SK-N-SH (cell line): Measurements from ENCODE around the gene MACROH2A2. TPM values are rescaled to one million over a fixed set of nuclear protein-coding genes. Genes with fewer than 3 reads are reported as not detected.

Experiments used
- CTCF ChIA-PET: fragments of 300-600, 350-600 bp; formaldehyde crosslinking; extraction: SDS; loops from one replicate; lab custom pipeline; 2021; lab: Yijun Ruan, JAX
- POLR2A ChIA-PET: fragments of 350-600 bp; sonication (Branson Sonifier 250); formaldehyde crosslinking; extraction: SDS; loops from one replicate; lab custom pipeline; 2020; ENCODE audit warnings: antibody characterized with exemption, inconsistent platforms; lab: Yijun Ruan, JAX
- DNase-seq: peaks from one replicate; pipeline ENCODE4 v3.0.0; 2012
- H2AFZ ChIP-seq: fragments of 200-600 bp; sonication (generic); 2 replicates; pipeline ENCODE4 v1.8.1; 2016; ENCODE audit warnings: antibody characterized with exemption, mild to moderate bottlenecking, low read depth
- H3F3A ChIP-seq: fragments of 200-600 bp; sonication (generic); replicated peaks from 2 replicates; pipeline ENCODE3; 2016; ENCODE audit warnings: antibody characterized with exemption, mild to moderate bottlenecking; ENCODE audit not compliant: insufficient read depth
- H3K27ac ChIP-seq, 2 experiments: fragments of 200-500 bp in 1 of 2; fragments of 200-600 bp in 1 of 2; sonication (Bioruptor generic) in 1 of 2; sonication (generic), shearing (Covaris generic) in 1 of 2; 2 replicates each; pipeline versions ENCODE4 v1.5.1 to v1.6.1; 2014 to 2016; ENCODE audit warnings: low read depth in 2 of 2, inconsistent platforms in 1 of 2, low read length in 1 of 2, mild to moderate bottlenecking in 1 of 2, mixed read lengths in 1 of 2
- H3K27me3 ChIP-seq: fragments of 200-600 bp; sonication (generic), shearing (Covaris generic); 2 replicates; pipeline ENCODE4 v1.6.1; 2016; ENCODE audit warnings: mixed run types; ENCODE audit not compliant: insufficient read depth
- H3K36me3 ChIP-seq, 2 experiments: fragments of 200-500 bp in 1 of 2; fragments of 200-600 bp in 1 of 2; sonication (Bioruptor generic) in 1 of 2; sonication (generic) in 1 of 2; replicated peaks in 1 of 2; 2 replicates each; pipeline versions ENCODE3 to v1.5.1; 2014 to 2016; ENCODE audit warnings: low read length in 1 of 2, mild to moderate bottlenecking in 1 of 2; ENCODE audit not compliant: insufficient read depth in 2 of 2, control insufficient read depth in 1 of 2
- H3K4me1 ChIP-seq, 2 experiments: fragments of 200-500 bp in 1 of 2; fragments of 200-600 bp in 1 of 2; sonication (Bioruptor generic) in 1 of 2; sonication (generic), shearing (Covaris generic) in 1 of 2; 2 replicates each; pipeline versions ENCODE4 v1.5.1 to v1.6.1; 2014 to 2016; ENCODE audit warnings: low read depth in 1 of 2, low read length in 1 of 2, mixed run types in 1 of 2; ENCODE audit not compliant: insufficient read depth in 2 of 2, control insufficient read depth in 1 of 2
- H3K4me2 ChIP-seq: fragments of 200-600 bp; sonication (generic), shearing (Covaris generic); 2 replicates; pipeline ENCODE4 v1.6.1; 2017; ENCODE audit warnings: mixed run types
- H3K4me3 ChIP-seq, 2 experiments: fragments of 200-500 bp in 1 of 2; fragments of 200-600 bp in 1 of 2; sonication (Bioruptor generic) in 1 of 2; sonication (generic), shearing (Covaris generic) in 1 of 2; 2 replicates each; pipeline versions ENCODE4 v1.5.1 to v1.8.1; 2014 to 2016; ENCODE audit warnings: low read depth in 2 of 2, inconsistent platforms in 1 of 2, low read length in 1 of 2, mild to moderate bottlenecking in 1 of 2, mixed read lengths in 1 of 2, moderate library complexity in 1 of 2
- H3K79me2 ChIP-seq: fragments of 200-600 bp; sonication (generic); 2 replicates; pipeline ENCODE4 v1.8.1; 2017; ENCODE audit warnings: mild to moderate bottlenecking; ENCODE audit not compliant: insufficient read depth
- H3K9ac ChIP-seq: fragments of 200-600 bp; sonication (generic); 2 replicates; pipeline ENCODE4 v1.6.1; 2017; ENCODE audit warnings: mixed run types
- H3K9me2 ChIP-seq: fragments of 200-600 bp; sonication (generic); 2 replicates; pipeline ENCODE4 v1.6.1; 2017; ENCODE audit warnings: mixed run types
- H3K9me3 ChIP-seq: fragments of 200-600 bp; sonication (generic); 2 replicates; pipeline ENCODE4 v1.6.1; 2017; ENCODE audit warnings: mixed run types, mild to moderate bottlenecking, moderate library complexity
- H4K20me1 ChIP-seq: fragments of 200-600 bp; sonication (generic); 2 replicates; pipeline ENCODE4 v1.6.1; 2017; ENCODE audit warnings: mild to moderate bottlenecking, mixed run types; ENCODE audit not compliant: insufficient read depth
- CTCF ChIP-seq: fragments of 200-600 bp; sonication (generic); IDR thresholded peaks from 2 replicates; pipeline ENCODE4 v1.6.1; 2017; ENCODE audit warnings: antibody characterized with exemption, mild to moderate bottlenecking, moderate library complexity
- EP300 ChIP-seq, 2 experiments: IDR thresholded peaks; 2 replicates each; pipeline versions ENCODE4 v1.4.0 to v1.6.1; 2012; ENCODE audit warnings: borderline replicate concordance in 1 of 2, low read depth in 1 of 2, low read length in 1 of 2
- EZH2phosphoT487 ChIP-seq: fragments of 200-600 bp; sonication (generic); IDR thresholded peaks from 2 replicates; pipeline ENCODE4 v1.6.1; 2017; ENCODE audit warnings: low read depth, mixed run types, mild to moderate bottlenecking, antibody characterized with exemption, moderate library complexity, borderline replicate concordance
- FOXJ3 ChIP-seq: sonication (generic); formaldehyde crosslinking; IDR thresholded peaks from 2 replicates; pipeline ENCODE4 v1.5.1; 2020; ENCODE audit warnings: mild to moderate bottlenecking, missing genetic modification reagents
- FOXM1 ChIP-seq: IDR thresholded peaks from 2 replicates; pipeline ENCODE4 v1.4.0; 2012; ENCODE audit warnings: low read depth, mild to moderate bottlenecking
- GATA2 ChIP-seq: sonication (generic); formaldehyde crosslinking; IDR thresholded peaks from 2 replicates; pipeline ENCODE4 v1.5.0; 2020; ENCODE audit warnings: mild to moderate bottlenecking, missing genetic modification reagents
- IRF3 ChIP-seq: fragments of 150-350 bp; IDR thresholded peaks from 2 replicates; pipeline ENCODE4 v1.6.1; 2016; ENCODE audit warnings: mild to moderate bottlenecking, low read depth, low read length
- NFIC ChIP-seq: IDR thresholded peaks from 2 replicates; pipeline ENCODE4 v1.4.0; 2012; ENCODE audit warnings: borderline replicate concordance
- PBX3 ChIP-seq: IDR thresholded peaks from 2 replicates; pipeline ENCODE4; 2012
- RCOR1 ChIP-seq: fragments of 150-350 bp; IDR thresholded peaks from 2 replicates; pipeline ENCODE4 v1.6.1; 2017; ENCODE audit warnings: antibody characterized with exemption, low read length
- REST ChIP-seq: IDR thresholded peaks from 2 replicates; pipeline ENCODE4 v1.6.1; 2012; ENCODE audit warnings: mild to moderate bottlenecking, low read depth, low read length, moderate library complexity
- TEAD4 ChIP-seq: IDR thresholded peaks from 2 replicates; pipeline ENCODE4 v1.4.0; 2012; ENCODE audit warnings: mild to moderate bottlenecking, borderline replicate concordance; ENCODE audit not compliant: insufficient read depth
- USF1 ChIP-seq: IDR thresholded peaks from 2 replicates; pipeline ENCODE4 v1.4.0; 2012; ENCODE audit warnings: low read depth, borderline replicate concordance
- USF2 ChIP-seq: fragments of 150-350 bp; IDR thresholded peaks from 2 replicates; pipeline ENCODE4 v1.6.1; 2017; ENCODE audit warnings: antibody characterized with exemption, low read length, low read depth, borderline replicate concordance
- WGBS: methylation state at CpG from one replicate; pipeline ENCODE4 v1.1.6; 2017; ENCODE audit warnings: low lambda C conversion rate; 5-methylcytosine and 5-hydroxymethylcytosine counted together
- polyA plus RNA-seq, 3 experiments: library from polyadenylated mRNA; depleted of rRNA; stranded (reverse); fragments of >200 nt; gene quantifications; 2 replicates each; pipeline ENCODE4 v1.2.3, GENCODE V29; 2012

MACROH2A2 gene
- polyA plus RNA-seq, 1 of the 3 experiments (the other 2 are of a cell fraction): 28.9 TPM

- DNase-seq: peak; percentile 81
- Histone ChIP-seq H2AFZ (peak overlapping the region; percentile 36; the same call in 1 of the 2 replicates), H3K27me3 (no peaks in the 10 kb centered on the region), H4K20me1 (no peaks in the 10 kb centered on the region), H3K36me3 (no peaks in the 10 kb centered on the region)
- CTCF ChIA-PET: interaction anchor here (0.6 to 2.1 kb wide), 13 partner anchors 10 to 95 kb away, joined by 3 to 7 read pairs (median 3); partner anchors contain the start of gene TYSND1
- TF ChIP-seq RCOR1: peak; percentile 65; the same call in 1 of the 2 replicates
- TF ChIP-seq CTCF: peak; percentile 51
- no peak for TF ChIP-seq USF2
- TF ChIP-seq, all 33 proteins: peak for 2
- 25% methylated on average over 32 of the region's 33 CpGs for WGBS
- no peaks in the 10 kb centered on the region for H3F3A ChIP-seq
- peak overlapping the region in 1 of 2 experiments; percentile 92; a peak in 2 of 4 replicates for H3K27ac ChIP-seq
- H3K4me2 ChIP-seq: peak overlapping the region; percentile 68
- H3K9me2 ChIP-seq: no peaks in the 10 kb centered on the region
- POLR2A ChIA-PET: interaction anchor here (0.7 kb wide), 1 partner anchor 41 kb away, joined by 4 read pairs; no protein-coding TSS in a partner anchor
- H3K4me3 ChIP-seq: peak overlapping the region; percentile 80 to 91
- no peaks in the 10 kb centered on the region for H3K9me3 ChIP-seq
- peaks cover 8 to 12% of the 10 kb centered on the region in 2 experiments; a peak in 3 of 4 replicates for H3K4me1 ChIP-seq
- H3K9ac ChIP-seq: peak overlapping the region; percentile 86; the same call in 1 of the 2 replicates
- H3K79me2 ChIP-seq: peaks cover 25% of the 10 kb centered on the region
Measured at GRCh38 chr10:70053841-70054288, 1.2 kb downstream of the MACROH2A2 start.

- H3K9me2 ChIP-seq: no peaks in the 10 kb centered on the region
- H3K27me3 ChIP-seq: no peaks in the 10 kb centered on the region
- ChIA-PET CTCF (interaction anchor here (0.9 to 2.1 kb wide), 9 partner anchors 9 to 97 kb away, joined by 3 to 7 read pairs (median 4); partner anchors contain the start of gene TYSND1), POLR2A (no interaction called here)
- H3K36me3 ChIP-seq: no peaks in the 10 kb centered on the region
- WGBS: 97% methylated on average over 4 of the region's 4 CpGs
- peaks cover 25% of the 10 kb centered on the region for H3K79me2 ChIP-seq
- H3K4me1 ChIP-seq: peaks cover 8 to 12% of the 10 kb centered on the region in 2 experiments; a peak in 3 of 4 replicates
- H2AFZ ChIP-seq: no peak overlapping the region
- H3K27ac ChIP-seq: no peak overlapping the region
- DNase-seq: no peak
- H3K4me3 ChIP-seq: no peak overlapping the region
- H3K4me2 ChIP-seq: no peak overlapping the region
- H4K20me1 ChIP-seq: no peaks in the 10 kb centered on the region
- no peak overlapping the region for H3K9ac ChIP-seq
- H3K9me3 ChIP-seq: no peaks in the 10 kb centered on the region
- no peaks in the 10 kb centered on the region for H3F3A ChIP-seq
- TF ChIP-seq NFIC (no peak), EP300 (IDR thresholded peaks at IDR 0.05; ENCODE audit: borderline replicate concordance in 1 of 2, low read depth in 1 of 2, low read length in 1 of 2) (no peak), TEAD4 (no peak), REST (no peak), IRF3 (no peak), GATA2 (CRISPR knock-in tag) (no peak), PBX3 (no peak), USF2 (no peak), FOXM1 (no peak), FOXJ3 (no peak), USF1 (no peak), EZH2phosphoT487 (no peak)
Measured at GRCh38 chr10:70054902-70055301, 2.3 kb downstream of the MACROH2A2 start.
